ENCODE results near the gene TP53AIP1. TPM values are rescaled to one million over a fixed set of nuclear protein-coding genes. Genes with fewer than 3 reads are reported as not detected.

TP53AIP1 gene
- total and polyA plus RNA-seq, 2 experiments from 2014 or later, result 0.83 TPM; not detected in 1

GRCh38 chr11:128911701-128912100, 31.0 kb downstream of the TP53AIP1 start:
- H3K27me3 ChIP-seq, result no peaks in the 10 kb centered on the region
- no peak overlapping the region for H3K27ac ChIP-seq
- TF ChIP-seq, protein P1, sequence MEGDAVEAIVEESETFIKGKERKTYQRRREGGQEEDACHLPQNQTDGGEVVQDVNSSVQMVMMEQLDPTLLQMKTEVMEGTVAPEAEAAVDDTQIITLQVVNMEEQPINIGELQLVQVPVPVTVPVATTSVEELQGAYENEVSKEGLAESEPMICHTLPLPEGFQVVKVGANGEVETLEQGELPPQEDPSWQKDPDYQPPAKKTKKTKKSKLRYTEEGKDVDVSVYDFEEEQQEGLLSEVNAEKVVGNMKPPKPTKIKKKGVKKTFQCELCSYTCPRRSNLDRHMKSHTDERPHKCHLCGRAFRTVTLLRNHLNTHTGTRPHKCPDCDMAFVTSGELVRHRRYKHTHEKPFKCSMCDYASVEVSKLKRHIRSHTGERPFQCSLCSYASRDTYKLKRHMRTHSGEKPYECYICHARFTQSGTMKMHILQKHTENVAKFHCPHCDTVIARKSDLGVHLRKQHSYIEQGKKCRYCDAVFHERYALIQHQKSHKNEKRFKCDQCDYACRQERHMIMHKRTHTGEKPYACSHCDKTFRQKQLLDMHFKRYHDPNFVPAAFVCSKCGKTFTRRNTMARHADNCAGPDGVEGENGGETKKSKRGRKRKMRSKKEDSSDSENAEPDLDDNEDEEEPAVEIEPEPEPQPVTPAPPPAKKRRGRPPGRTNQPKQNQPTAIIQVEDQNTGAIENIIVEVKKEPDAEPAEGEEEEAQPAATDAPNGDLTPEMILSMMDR (IDR thresholded peaks at IDR 0.05; ENCODE audit: low read depth, low read length), result no peak
- H3K4me3 ChIP-seq, result no peak overlapping the region
- peaks cover 34% of the 10 kb centered on the region for H3K36me3 ChIP-seq
- H3K9me3 ChIP-seq (ENCODE audit: low read depth), result no peaks in the 10 kb centered on the region
- H3K4me1 ChIP-seq (ENCODE audit: low read depth), result peaks cover 14% of the 10 kb centered on the region
- no peak for DNase-seq (ENCODE audit: low read depth in 1 of 2, low spot score in 1 of 2)

DNA sequence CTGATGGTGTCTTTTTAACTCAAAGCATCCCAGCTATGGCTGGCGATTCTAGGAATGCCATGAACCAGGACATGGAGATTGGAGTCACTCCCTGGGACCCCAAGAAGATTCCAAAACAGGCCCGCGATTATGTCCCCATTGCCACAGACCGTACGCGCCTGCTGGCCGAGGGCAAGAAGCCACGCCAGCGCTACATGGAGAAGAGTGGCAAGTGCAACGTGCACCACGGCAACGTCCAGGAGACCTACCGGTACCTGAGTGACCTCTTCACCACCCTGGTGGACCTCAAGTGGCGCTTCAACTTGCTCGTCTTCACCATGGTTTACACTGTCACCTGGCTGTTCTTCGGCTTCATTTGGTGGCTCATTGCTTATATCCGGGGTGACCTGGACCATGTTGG, 31.4 kb downstream of the TP53AIP1 start:
- H3K27ac ChIP-seq, result no peak overlapping the region
- no peak for DNase-seq (ENCODE audit: low read depth in 1 of 2, low spot score in 1 of 2)
- peaks cover 34% of the 10 kb centered on the region for H3K36me3 ChIP-seq
- H3K9me3 ChIP-seq (ENCODE audit: low read depth), result no peaks in the 10 kb centered on the region
- no peaks in the 10 kb centered on the region for H3K27me3 ChIP-seq
- TF ChIP-seq, protein P1 (IDR thresholded peaks at IDR 0.05; ENCODE audit: low read depth, low read length), result no peak
- H3K4me3 ChIP-seq, result no peak overlapping the region
- H3K4me1 ChIP-seq (ENCODE audit: low read depth), result peaks cover 14% of the 10 kb centered on the region

- H3K4me1 ChIP-seq (ENCODE audit: low read depth), result peaks cover 16% of the 10 kb centered on the region
- TF ChIP-seq, protein P1 (IDR thresholded peaks at IDR 0.05; ENCODE audit: low read depth, low read length), result no peak
- DNase-seq (ENCODE audit: low read depth in 1 of 2, low spot score in 1 of 2), result no peak
- H3K36me3 ChIP-seq, result peaks cover 34% of the 10 kb centered on the region
- no peak overlapping the region for H3K27ac ChIP-seq
- no peaks in the 10 kb centered on the region for H3K9me3 ChIP-seq (ENCODE audit: low read depth)
- H3K27me3 ChIP-seq, result no peaks in the 10 kb centered on the region
- no peak overlapping the region for H3K4me3 ChIP-seq
Observed at GRCh38 chr11:128910576-128910975, 32.1 kb downstream of the TP53AIP1 start.

GRCh38 chr11:128909438-128910125, 33.1 kb downstream of the TP53AIP1 start:
- Histone ChIP-seq H3K27ac (peak overlapping the region; percentile 3), H3K4me3 (no peak overlapping the region), H3K36me3 (peaks cover 31% of the 10 kb centered on the region), H3K4me1 (ENCODE audit: low read depth) (peaks cover 14% of the 10 kb centered on the region), H3K9me3 (ENCODE audit: low read depth) (no peaks in the 10 kb centered on the region), H3K27me3 (no peaks in the 10 kb centered on the region)
- TF ChIP-seq, protein P1 (IDR thresholded peaks at IDR 0.05; ENCODE audit: low read depth, low read length), result no peak
- DNase-seq (ENCODE audit: low read depth in 1 of 2, low spot score in 1 of 2), result no peak

- Histone ChIP-seq H3K4me1 (ENCODE audit: low read depth) (peaks cover 18% of the 10 kb centered on the region), H3K27ac (peak overlapping the region; percentile 3), H3K27me3 (peaks cover 2% of the 10 kb centered on the region), H3K4me3 (no peak overlapping the region), H3K36me3 (peaks cover 23% of the 10 kb centered on the region), H3K9me3 (ENCODE audit: low read depth) (no peaks in the 10 kb centered on the region)
- DNase-seq (ENCODE audit: low read depth in 1 of 2, low spot score in 1 of 2), result peak in 1 of 2 donors; percentile 73
- TF ChIP-seq, protein P1 (IDR thresholded peaks at IDR 0.05; ENCODE audit: low read depth, low read length), result no peak
Observed at GRCh38 chr11:128908391-128909246, 34.1 kb downstream of the TP53AIP1 start.
